Liver (tissue), 9 donors: ENCODE measurements around the gene RBM3. TPM values are rescaled to one million over a fixed set of nuclear protein-coding genes. Genes with fewer than 3 reads are reported as not detected.
"Not testable (repeated sequence)": the region's sequence is repeated elsewhere in the genome, so short reads cannot be mapped to it uniquely, and the experiment has no call there.

ENCODE experiments used
- DNase-seq: peaks from one replicate; pipeline ENCODE4 v3.0.0-alpha.2; 2017; ENCODE audit warnings: low spot score
- H3K27ac ChIP-seq, 2 donors: one replicate each; pipeline ENCODE4 v1.7.0; 2013; ENCODE audit warnings: inconsistent platforms in 2 of 2, low read length in 2 of 2, control low read depth in 1 of 2, low read depth in 1 of 2, mild to moderate bottlenecking in 1 of 2
- H3K27me3 ChIP-seq, 4 donors: one replicate each; pipeline versions ENCODE4 v1.6.1 to v1.7.0; 2013; ENCODE audit warnings: low read length in 3 of 4, inconsistent platforms in 1 of 4, mild to moderate bottlenecking in 1 of 4, moderate library complexity in 1 of 4; ENCODE audit not compliant: control insufficient read depth in 4 of 4, insufficient read depth in 4 of 4
- H3K36me3 ChIP-seq, 4 donors: one replicate each; pipeline versions ENCODE4 v1.6.1 to v1.7.0; 2013; ENCODE audit warnings: low read length in 3 of 4, mild to moderate bottlenecking in 3 of 4, low read depth in 1 of 4, moderate library complexity in 1 of 4; ENCODE audit not compliant: control insufficient read depth in 4 of 4, insufficient read depth in 3 of 4
- H3K4me1 ChIP-seq, 4 donors: one replicate each; pipeline versions ENCODE4 v1.6.1 to v1.7.0; 2013; ENCODE audit warnings: low read length in 3 of 4, mild to moderate bottlenecking in 3 of 4, moderate library complexity in 1 of 4; ENCODE audit not compliant: control insufficient read depth in 4 of 4, insufficient read depth in 4 of 4
- H3K4me3 ChIP-seq, 3 donors: one replicate each; pipeline versions ENCODE4 v1.6.1 to v1.7.0; 2013; ENCODE audit warnings: low read length in 3 of 3, control low read depth in 1 of 3, low read depth in 1 of 3, mild to moderate bottlenecking in 1 of 3
- H3K9ac ChIP-seq, 2 donors: one replicate each; pipeline ENCODE4 v1.7.0; 2013; ENCODE audit warnings: low read length in 2 of 2, mild to moderate bottlenecking in 2 of 2, moderate library complexity in 2 of 2, control low read depth in 1 of 2, low read depth in 1 of 2
- H3K9me3 ChIP-seq, 4 donors: one replicate each; pipeline versions ENCODE4 v1.6.1 to v1.7.0; 2013; ENCODE audit warnings: low read length in 3 of 4; ENCODE audit not compliant: control insufficient read depth in 4 of 4
- ATF3 ChIP-seq: IDR thresholded peaks from 2 replicates; pipeline ENCODE4 v1.6.1; 2016; ENCODE audit warnings: antibody characterized with exemption
- EGR1 ChIP-seq, 2 donors: IDR thresholded peaks; 2 replicates each; pipeline ENCODE4 v1.6.1; 2016 to 2018; ENCODE audit warnings: antibody characterized with exemption in 2 of 2, low read depth in 2 of 2
- FOXA1 ChIP-seq: IDR thresholded peaks from 2 replicates; pipeline ENCODE4 v1.6.1; 2016; ENCODE audit warnings: antibody characterized with exemption
- FOXA2 ChIP-seq: IDR thresholded peaks from 2 replicates; pipeline ENCODE4 v1.6.1; 2016; ENCODE audit warnings: antibody characterized with exemption
- GABPA ChIP-seq, 2 donors: IDR thresholded peaks in 1 of 2; conservative IDR thresholded peaks in 1 of 2; 2 replicates each; pipeline ENCODE4 v1.6.1; 2016; ENCODE audit warnings: antibody characterized with exemption in 2 of 2, mild to moderate bottlenecking in 1 of 2, moderate library complexity in 1 of 2
- HNF4A ChIP-seq, 2 donors: conservative IDR thresholded peaks; 2 replicates each; pipeline ENCODE4 v1.6.1; 2016; ENCODE audit warnings: antibody characterized with exemption in 2 of 2, mild to moderate bottlenecking in 2 of 2
- HNF4G ChIP-seq: IDR thresholded peaks from 2 replicates; pipeline ENCODE4 v1.6.1; 2016; ENCODE audit warnings: antibody characterized with exemption
- JUND ChIP-seq, 2 donors: IDR thresholded peaks; 2 replicates each; pipeline ENCODE4 v1.6.1; 2016; ENCODE audit warnings: antibody characterized with exemption in 2 of 2
- MAX ChIP-seq: IDR thresholded peaks from 2 replicates; pipeline ENCODE4 v1.6.1; 2016; ENCODE audit warnings: antibody characterized with exemption
- NR2F2 ChIP-seq: IDR thresholded peaks from 2 replicates; pipeline ENCODE4 v1.6.1; 2016; ENCODE audit warnings: antibody characterized with exemption
- RAD21 ChIP-seq, 2 donors: IDR thresholded peaks; 2 replicates each; pipeline ENCODE4 v1.6.1; 2016; ENCODE audit warnings: antibody characterized with exemption in 2 of 2, mild to moderate bottlenecking in 2 of 2
- REST ChIP-seq: IDR thresholded peaks from 2 replicates; pipeline ENCODE4 v1.6.1; 2016; ENCODE audit warnings: antibody characterized with exemption, mild to moderate bottlenecking
- RXRA ChIP-seq, 2 donors: IDR thresholded peaks; 2 replicates each; pipeline ENCODE4 v1.6.1; 2017 to 2018; ENCODE audit warnings: antibody characterized with exemption in 2 of 2, mild to moderate bottlenecking in 1 of 2
- SP1 ChIP-seq: IDR thresholded peaks from 2 replicates; pipeline ENCODE4 v1.6.1; 2018; ENCODE audit warnings: antibody characterized with exemption, mild to moderate bottlenecking
- TAF1 ChIP-seq: conservative IDR thresholded peaks from 2 replicates; pipeline ENCODE4 v1.6.1; 2016; ENCODE audit warnings: antibody characterized with exemption, mild to moderate bottlenecking
- YY1 ChIP-seq: IDR thresholded peaks from 2 replicates; pipeline ENCODE4 v1.6.1; 2016; ENCODE audit warnings: antibody characterized with exemption, mild to moderate bottlenecking
- ZBTB33 ChIP-seq: IDR thresholded peaks from 2 replicates; pipeline ENCODE4 v1.6.1; 2016; ENCODE audit warnings: antibody characterized with exemption
- WGBS: extraction: QIAGEN DNeasy Blood & Tissue Kit; methylation state at CpG from one replicate; pipeline ENCODE4 v1.1.7; 2013; 5-methylcytosine and 5-hydroxymethylcytosine counted together
- polyA plus RNA-seq, 2 donors: library from polyadenylated mRNA; stranded (reverse) in 1 of 2; unstranded in 1 of 2; fragments of 200-250 nt in 1 of 2; fragments of >200 nt in 1 of 2; fragmentation: Nextera tagmentation in 1 of 2; extraction: Ambion mirVana in 1 of 2; gene quantifications; one replicate each; pipeline versions ENCODE4 v1.2.1 to v1.2.3, GENCODE V29; 2013 to 2015
- total RNA-seq, 2 donors: library from RNA; depleted of rRNA; stranded (reverse); fragments of >200 nt; gene quantifications; one replicate each; pipeline ENCODE4 v1.2.3, GENCODE V29; 2014
- TF ChIP-seq, protein P1 (sequence below): fragments of 150-350 bp; IDR thresholded peaks from 2 replicates; pipeline ENCODE4 v1.5.1; 2017; ENCODE audit warnings: improper control_type of control experiment, low read depth, low read length; ENCODE audit not compliant: missing input control
- donor health status: healthy.
- donor health status: healthy.
- donor health status: healthy.
- donor health status: healthy.
- donor health status: healthy.

RBM3 gene
- total RNA-seq (10 to 100 TPM; 81.0 to 87.3 TPM), polyA plus RNA-seq (10 to 100 TPM; 28.6 to 43.2 TPM)

DNA sequence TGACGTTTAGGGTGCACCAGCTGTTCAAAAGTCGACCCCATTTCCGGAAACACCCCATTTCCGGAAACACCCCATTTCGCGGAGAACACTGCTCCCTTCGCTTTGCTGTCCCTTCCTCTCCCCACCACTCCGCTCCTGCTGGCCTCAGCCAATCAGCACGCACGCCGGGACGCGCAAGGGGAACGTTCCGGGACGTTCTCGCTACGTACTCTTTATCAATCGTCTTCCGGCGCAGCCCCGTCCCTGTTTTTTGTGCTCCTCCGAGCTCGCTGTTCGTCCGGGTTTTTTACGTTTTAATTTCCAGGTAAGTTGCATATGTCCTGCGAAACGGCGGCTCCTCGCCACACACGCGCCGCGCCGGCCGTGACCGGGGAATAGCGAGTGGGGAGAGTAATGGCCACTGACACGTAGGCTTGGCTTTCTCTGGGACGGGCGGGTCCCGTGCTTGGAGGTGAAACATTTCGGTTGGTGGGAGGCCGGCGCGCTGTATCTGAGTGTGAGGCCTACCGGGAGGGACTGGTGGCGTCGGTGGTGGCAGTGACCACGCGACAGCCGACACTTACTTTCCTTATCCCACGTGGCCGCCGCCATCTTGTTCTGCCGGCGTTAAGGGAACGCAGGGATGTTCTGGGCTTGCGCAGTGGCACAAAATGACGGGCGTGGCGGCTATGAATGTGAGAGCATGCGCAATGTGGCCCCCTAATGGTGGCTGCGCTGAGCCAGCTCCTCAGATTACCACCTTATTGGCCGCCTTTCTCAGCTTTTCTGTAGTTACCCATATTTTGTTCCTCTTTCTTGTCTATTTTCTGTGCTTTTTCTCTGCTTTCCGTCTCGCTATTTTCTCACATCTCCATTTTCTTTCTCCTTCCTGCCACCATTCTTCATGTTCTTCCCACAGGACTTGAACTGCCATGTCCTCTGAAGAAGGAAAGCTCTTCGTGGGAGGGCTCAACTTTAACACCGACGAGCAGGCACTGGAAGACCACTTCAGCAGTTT, at the start of gene RBM3:
Gene RBM3, plus strand, starts transcription at position 215 of the 997 bp plus-strand sequence. Its CDS starts 697 bp downstream, at position 912.
- H3K4me1 ChIP-seq, result peaks cover 2 to 14% (median 5%) of the 10 kb centered on the region in 4 donors
- peaks cover 5 to 31% (median 22%) of the 10 kb centered on the region in 4 donors for H3K36me3 ChIP-seq
- H3K4me3 ChIP-seq, result peak within 1 kb of the TSS; percentile 52 to 95 (median 85)
- DNase-seq, result peak; percentile 87
- no peaks in the 10 kb centered on the region for H3K9me3 ChIP-seq
- under 1% methylated on average over 71 of the region's 71 CpGs for WGBS
- no peaks in the 10 kb centered on the region for H3K27me3 ChIP-seq
- H3K27ac ChIP-seq, result peak within 1 kb of the TSS; percentile 99
- peak within 1 kb of the TSS; percentile 69 to 95 for H3K9ac ChIP-seq
- peak; percentile 70 for TF ChIP-seq TAF1
- TF ChIP-seq YY1, result peak; percentile 99
- TF ChIP-seq HNF4A (conservative IDR thresholded peaks at IDR 0.05), result no peak
- TF ChIP-seq HNF4G, result no peak
- TF ChIP-seq FOXA2, result no peak
- no peak for TF ChIP-seq FOXA1
- peak; percentile 68 to 90 for TF ChIP-seq GABPA (IDR thresholded peaks at IDR 0.05 in 1 of 2, conservative IDR thresholded peaks at IDR 0.05 in 1 of 2)
- TF ChIP-seq SP1, result peak; percentile 69
- peak; percentile 15 to 29 for TF ChIP-seq RAD21 (IDR thresholded peaks at IDR 0.05)
- TF ChIP-seq REST, result peak; percentile 61
- peak; percentile 55 for TF ChIP-seq NR2F2
- peak; percentile 77 for TF ChIP-seq MAX
- no peak for TF ChIP-seq ZBTB33
- TF ChIP-seq, protein P1, sequence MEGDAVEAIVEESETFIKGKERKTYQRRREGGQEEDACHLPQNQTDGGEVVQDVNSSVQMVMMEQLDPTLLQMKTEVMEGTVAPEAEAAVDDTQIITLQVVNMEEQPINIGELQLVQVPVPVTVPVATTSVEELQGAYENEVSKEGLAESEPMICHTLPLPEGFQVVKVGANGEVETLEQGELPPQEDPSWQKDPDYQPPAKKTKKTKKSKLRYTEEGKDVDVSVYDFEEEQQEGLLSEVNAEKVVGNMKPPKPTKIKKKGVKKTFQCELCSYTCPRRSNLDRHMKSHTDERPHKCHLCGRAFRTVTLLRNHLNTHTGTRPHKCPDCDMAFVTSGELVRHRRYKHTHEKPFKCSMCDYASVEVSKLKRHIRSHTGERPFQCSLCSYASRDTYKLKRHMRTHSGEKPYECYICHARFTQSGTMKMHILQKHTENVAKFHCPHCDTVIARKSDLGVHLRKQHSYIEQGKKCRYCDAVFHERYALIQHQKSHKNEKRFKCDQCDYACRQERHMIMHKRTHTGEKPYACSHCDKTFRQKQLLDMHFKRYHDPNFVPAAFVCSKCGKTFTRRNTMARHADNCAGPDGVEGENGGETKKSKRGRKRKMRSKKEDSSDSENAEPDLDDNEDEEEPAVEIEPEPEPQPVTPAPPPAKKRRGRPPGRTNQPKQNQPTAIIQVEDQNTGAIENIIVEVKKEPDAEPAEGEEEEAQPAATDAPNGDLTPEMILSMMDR, result peak; percentile 30
- TF ChIP-seq RXRA (IDR thresholded peaks at IDR 0.05), result peak in 1 of 2 donors; percentile 29
- TF ChIP-seq ATF3, result no peak
- TF ChIP-seq EGR1 (IDR thresholded peaks at IDR 0.05; ENCODE audit: low read depth in 2 of 2), result peak; percentile 28 to 54
- no peak for TF ChIP-seq JUND (IDR thresholded peaks at IDR 0.05)

- not testable (repeated sequence) for H3K9me3 ChIP-seq, H3K27me3 ChIP-seq, DNase-seq, H3K27ac ChIP-seq, H3K4me3 ChIP-seq, H3K9ac ChIP-seq, H3K4me1 ChIP-seq
- WGBS, result 88% methylated on average over 8 of the region's 8 CpGs
- peaks cover 4 to 25% (median 15%) of the 10 kb centered on the region in 4 donors for H3K36me3 ChIP-seq
Observed at GRCh38 chrX:48525853-48526252, 48.4 kb upstream of the RBM3 start.
